ENCODE data around the gene ASXL2.

DNA sequence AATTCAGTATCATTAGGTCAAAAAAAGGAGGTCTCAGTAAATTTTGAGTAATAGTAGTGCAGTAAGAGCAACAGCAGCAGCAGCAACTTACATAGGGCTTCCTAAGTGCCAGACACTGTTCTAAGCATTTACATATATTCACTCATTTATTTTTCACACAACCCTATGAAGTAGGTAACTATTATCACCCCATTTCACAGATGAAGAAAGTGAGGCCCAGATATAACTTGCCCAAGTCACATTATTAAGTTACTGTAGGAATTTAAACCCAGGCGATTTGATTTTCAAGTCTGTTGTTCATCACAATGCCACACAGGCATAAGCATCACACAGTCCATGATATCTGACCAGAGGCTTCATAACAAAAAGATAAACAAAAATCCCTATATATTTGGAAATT lies 114.7 kb downstream of the ASXL2 start:
- TF ChIP-seq POLR2A (IDR thresholded peaks at IDR 0.05; ENCODE audit: low read depth, low read length) (no peak), POLR2AphosphoS5 (IDR thresholded peaks at IDR 0.05; ENCODE audit: low read depth, low read length) (no peak)
